Fibroblast of villous mesenchyme (primary cell): Measurements from ENCODE around the gene DPEP3. TPM values are rescaled to one million over a fixed set of nuclear protein-coding genes. Genes with fewer than 3 reads are reported as not detected.

Experiments used
- DNase-seq: peaks from one replicate; pipeline ENCODE4 v3.0.0-alpha.2; 2010; ENCODE audit warnings: low read depth
- H3K4me3 ChIP-seq: 2 replicates; pipeline ENCODE4 v1.5.1; 2011; ENCODE audit warnings: low read depth, mild to moderate bottlenecking, low read length
- small RNA-seq: library from RNA; depleted of rRNA; stranded (forward); fragments of <200 nt; gene quantifications from one replicate; pipeline ENCODE3, GENCODE V24; 2012
- total RNA-seq: library from RNA; depleted of rRNA; stranded (reverse); fragments of >200 nt; gene quantifications from 2 replicates; pipeline ENCODE4 v1.2.3, GENCODE V29; 2012
- TF ChIP-seq, protein P1 (sequence below): IDR thresholded peaks from 2 replicates; pipeline ENCODE4 v1.5.1; 2012; ENCODE audit warnings: low read depth, mild to moderate bottlenecking, low read length; ENCODE audit not compliant: insufficient read depth

DPEP3 gene
- total RNA-seq, 1 donor = not detected

DNA sequence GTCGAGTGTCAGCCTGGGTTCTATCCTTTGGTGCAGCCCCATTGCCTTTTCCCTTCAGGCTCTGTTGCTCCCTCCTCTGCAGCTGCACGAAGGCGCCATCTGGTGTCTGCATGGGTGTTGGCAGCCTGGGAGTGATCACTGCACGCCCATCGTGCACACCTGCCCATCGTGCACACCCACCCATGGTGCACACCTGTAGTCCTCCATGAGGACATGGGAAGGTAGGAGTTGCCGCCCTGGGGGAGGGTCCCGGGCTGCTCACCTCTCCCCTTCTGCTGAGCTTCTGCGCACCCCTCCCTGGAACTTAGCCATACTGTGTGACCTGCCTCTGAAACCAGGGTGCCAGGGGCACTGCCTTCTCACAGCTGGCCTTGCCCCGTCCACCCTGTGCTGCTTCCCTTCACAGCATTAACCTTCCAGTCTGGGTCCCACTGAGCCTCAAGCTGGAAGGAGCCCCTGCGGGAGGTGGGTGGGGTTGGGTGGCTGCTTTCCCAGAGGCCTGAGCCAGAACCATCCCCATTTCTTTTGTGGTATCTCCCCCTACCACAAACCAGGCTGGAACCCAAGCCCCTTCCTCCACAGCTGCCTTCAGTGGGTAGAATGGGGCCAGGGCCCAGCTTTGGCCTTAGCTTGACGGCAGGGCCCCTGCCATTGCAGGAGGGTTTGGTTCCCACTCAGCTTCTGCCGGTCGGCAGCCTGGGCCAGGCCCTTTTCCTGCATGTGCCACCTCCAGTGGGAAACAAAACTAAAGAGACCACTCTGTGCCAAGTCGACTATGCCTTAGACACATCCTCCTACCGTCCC, 51.5 kb downstream of the DPEP3 start:
- TF ChIP-seq, protein P1, sequence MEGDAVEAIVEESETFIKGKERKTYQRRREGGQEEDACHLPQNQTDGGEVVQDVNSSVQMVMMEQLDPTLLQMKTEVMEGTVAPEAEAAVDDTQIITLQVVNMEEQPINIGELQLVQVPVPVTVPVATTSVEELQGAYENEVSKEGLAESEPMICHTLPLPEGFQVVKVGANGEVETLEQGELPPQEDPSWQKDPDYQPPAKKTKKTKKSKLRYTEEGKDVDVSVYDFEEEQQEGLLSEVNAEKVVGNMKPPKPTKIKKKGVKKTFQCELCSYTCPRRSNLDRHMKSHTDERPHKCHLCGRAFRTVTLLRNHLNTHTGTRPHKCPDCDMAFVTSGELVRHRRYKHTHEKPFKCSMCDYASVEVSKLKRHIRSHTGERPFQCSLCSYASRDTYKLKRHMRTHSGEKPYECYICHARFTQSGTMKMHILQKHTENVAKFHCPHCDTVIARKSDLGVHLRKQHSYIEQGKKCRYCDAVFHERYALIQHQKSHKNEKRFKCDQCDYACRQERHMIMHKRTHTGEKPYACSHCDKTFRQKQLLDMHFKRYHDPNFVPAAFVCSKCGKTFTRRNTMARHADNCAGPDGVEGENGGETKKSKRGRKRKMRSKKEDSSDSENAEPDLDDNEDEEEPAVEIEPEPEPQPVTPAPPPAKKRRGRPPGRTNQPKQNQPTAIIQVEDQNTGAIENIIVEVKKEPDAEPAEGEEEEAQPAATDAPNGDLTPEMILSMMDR = peak; percentile 87
- peak; percentile 54 for DNase-seq
- no peak overlapping the region for H3K4me3 ChIP-seq

DNA sequence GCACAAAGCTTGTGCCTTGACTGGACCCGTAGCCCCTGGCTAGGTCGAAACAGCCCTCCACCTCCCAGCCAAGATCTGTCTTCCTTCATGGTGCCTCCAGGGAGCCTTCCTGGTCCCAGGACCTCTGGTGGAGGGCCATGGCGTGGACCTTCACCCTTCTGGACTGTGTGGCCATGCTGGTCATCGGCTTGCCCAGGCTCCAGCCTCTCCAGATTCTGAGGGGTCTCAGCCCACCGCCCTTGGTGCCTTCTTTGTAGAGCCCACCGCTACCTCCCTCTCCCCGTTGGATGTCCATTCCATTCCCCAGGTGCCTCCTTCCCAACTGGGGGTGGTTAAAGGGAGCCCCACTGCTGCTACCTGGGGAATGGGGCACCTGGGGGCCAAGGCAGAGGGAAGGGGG, 52.2 kb downstream of the DPEP3 start:
- no peak overlapping the region for H3K4me3 ChIP-seq
- TF ChIP-seq, protein P1 = no peak
- DNase-seq = no peak

DNA sequence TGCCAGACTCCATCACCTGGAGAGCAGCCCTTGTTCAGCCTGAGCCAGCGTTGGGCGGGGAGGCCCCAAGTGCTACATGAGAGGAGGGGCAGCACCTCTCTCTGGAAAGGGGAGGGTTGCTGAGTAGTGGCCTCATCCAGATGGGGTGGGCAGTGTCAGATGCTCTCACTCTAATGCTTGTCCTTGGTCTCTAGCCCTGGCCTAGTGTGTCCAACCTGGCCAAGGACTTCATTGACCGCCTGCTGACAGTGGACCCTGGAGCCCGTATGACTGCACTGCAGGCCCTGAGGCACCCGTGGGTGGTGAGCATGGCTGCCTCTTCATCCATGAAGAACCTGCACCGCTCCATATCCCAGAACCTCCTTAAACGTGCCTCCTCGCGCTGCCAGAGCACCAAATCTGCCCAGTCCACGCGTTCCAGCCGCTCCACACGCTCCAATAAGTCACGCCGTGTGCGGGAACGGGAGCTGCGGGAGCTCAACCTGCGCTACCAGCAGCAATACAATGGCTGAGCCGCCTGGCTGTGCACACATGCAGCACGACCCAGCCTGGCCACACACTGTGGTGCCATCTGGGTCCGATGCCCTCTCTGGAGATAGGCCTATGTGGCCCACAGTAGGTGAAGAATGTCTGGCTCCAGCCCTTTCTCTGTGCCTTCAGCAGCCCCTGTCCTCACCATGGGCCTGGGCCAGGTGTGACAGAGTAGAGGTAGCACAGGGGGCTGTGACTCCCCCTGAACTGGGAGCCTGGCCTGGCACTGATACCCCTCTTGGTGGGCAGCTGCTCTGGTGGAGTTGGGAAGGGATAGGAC, 53.0 kb downstream of the DPEP3 start:
- no peak overlapping the region for H3K4me3 ChIP-seq
- DNase-seq = no peak
- TF ChIP-seq, protein P1 = no peak

DNA sequence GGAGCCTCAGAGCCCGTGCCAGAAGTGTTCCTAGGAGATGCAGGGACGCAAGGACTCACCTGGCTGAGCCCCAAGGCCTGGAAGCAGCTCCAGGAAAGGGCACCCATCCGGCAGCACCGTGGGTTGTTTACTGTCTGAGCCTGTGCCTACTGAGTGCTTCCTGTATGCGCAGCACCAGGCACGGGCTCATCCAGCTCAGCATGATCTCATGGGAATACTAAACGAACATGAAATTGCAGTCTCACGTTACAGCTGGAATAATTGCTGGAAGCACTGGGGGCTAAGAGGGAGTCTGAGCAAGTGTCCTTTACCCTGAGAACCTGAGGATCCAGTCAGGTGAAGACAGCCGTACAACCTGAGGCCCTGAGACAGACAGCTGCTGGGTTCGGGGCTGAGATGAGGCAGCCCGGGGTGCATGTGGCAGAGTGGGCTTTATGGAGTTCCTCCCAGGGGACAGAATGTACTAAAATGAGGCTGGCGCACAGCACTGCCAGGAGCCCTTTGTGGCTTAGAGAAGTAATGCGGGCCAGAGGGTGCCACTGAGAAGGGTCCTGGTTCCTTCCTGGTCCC, 54.0 kb downstream of the DPEP3 start:
- no peak for DNase-seq
- TF ChIP-seq, protein P1 = no peak
- H3K4me3 ChIP-seq = no peak overlapping the region

Small RNA genes lying within 50 kb of the gene (small RNA-seq; reads per million reads assigned to genes)
- gene RNU6-359P = not detected

Other genes with a start within 250 kb of the DPEP3 start
- 6.1 and 8.6 TPM in 2 replicates for gene RANBP10, start 173.9 kb downstream of the DPEP3 start, total RNA-seq
- gene TSNAXIP1, start 173.6 kb downstream of the DPEP3 start, total RNA-seq = 0.32 and 1.3 TPM in 2 replicates
- 24.8 and 28.9 TPM in 2 replicates for gene THAP11, start 138.2 kb downstream of the DPEP3 start, total RNA-seq
- 255 and 342 TPM in 2 replicates for gene NUTF2, start 133.6 kb downstream of the DPEP3 start, total RNA-seq
- gene CENPT, start 132.8 kb downstream of the DPEP3 start, total RNA-seq = 31.6 and 39.7 TPM in 2 replicates
- 60.6 and 85.1 TPM in 2 replicates for gene EDC4, start 107.4 kb downstream of the DPEP3 start, total RNA-seq
- not detected in 2 replicates for gene NRN1L, start 95.6 kb downstream of the DPEP3 start, total RNA-seq
- gene PSKH1, start 87.2 kb downstream of the DPEP3 start, total RNA-seq = 13.0 and 13.2 TPM in 2 replicates
- 1.3 TPM in 1 of 2 replicates, not detected in the other for gene CTRL, start 48.6 kb downstream of the DPEP3 start, total RNA-seq
- 54.0 and 72.8 TPM in 2 replicates for gene PSMB10, start 43.6 kb downstream of the DPEP3 start, total RNA-seq
- gene LCAT, start 36.4 kb downstream of the DPEP3 start, total RNA-seq = 8.6 and 9.3 TPM in 2 replicates
- gene SLC12A4, start 11.9 kb downstream of the DPEP3 start, total RNA-seq = 90.5 and 104 TPM in 2 replicates
- gene DPEP2, start 19.0 kb upstream of the DPEP3 start, total RNA-seq = under 0.01 TPM in 1 of 2 replicates, not detected in the other
- under 0.01 TPM in 1 of 2 replicates, not detected in the other for gene DPEP2NB, start 35.4 kb upstream of the DPEP3 start, total RNA-seq
- gene DDX28, start 42.7 kb upstream of the DPEP3 start, total RNA-seq = 12.1 and 13.2 TPM in 2 replicates
- gene DUS2, start 42.8 kb upstream of the DPEP3 start, total RNA-seq = 14.5 and 19.4 TPM in 2 replicates
- gene NFATC3, start 104.9 kb upstream of the DPEP3 start, total RNA-seq = 22.5 and 32.8 TPM in 2 replicates